ENCODE data around the gene TTBK2. TPM values are rescaled to one million over a fixed set of nuclear protein-coding genes. Genes with fewer than 3 reads are reported as not detected.
"Not testable (repeated sequence)": the region's sequence is repeated elsewhere in the genome, so short reads cannot be mapped to it uniquely, and the experiment has no call there.

The TTBK2 gene
- total RNA-seq, 4 donors from 2014 or later = 8.8 to 20.3 (median 16.2) TPM

GRCh38 chr15:42891569-42891968 lies 29.0 kb downstream of the TTBK2 start:
- DNase-seq (no peak), ATAC-seq (no peak)
- H3K27me3 ChIP-seq = no peaks in the 10 kb centered on the region
- in situ Hi-C loops (cut with MboI; ENCODE audit: low sequenced_read_pairs in 4 of 4) = no loop called here
- H3K36me3 ChIP-seq = no peaks in the 10 kb centered on the region
- H3K4me3 ChIP-seq = no peak overlapping the region
- H3K4me1 ChIP-seq = peaks cover 7 to 9% of the 10 kb centered on the region in 2 donors
- intact Hi-C loops (cut with DNase I; ENCODE audit: low total_unique reads) = no loop called here
- no peak overlapping the region for H3K27ac ChIP-seq
- TF ChIP-seq POLR2A (IDR thresholded peaks at IDR 0.05) (no peak), CTCF (IDR thresholded peaks at IDR 0.05 in 4 of 5, conservative IDR thresholded peaks at IDR 0.05 in 1 of 5) (no peak)
- no peaks in the 10 kb centered on the region for H3K9me3 ChIP-seq

DNA sequence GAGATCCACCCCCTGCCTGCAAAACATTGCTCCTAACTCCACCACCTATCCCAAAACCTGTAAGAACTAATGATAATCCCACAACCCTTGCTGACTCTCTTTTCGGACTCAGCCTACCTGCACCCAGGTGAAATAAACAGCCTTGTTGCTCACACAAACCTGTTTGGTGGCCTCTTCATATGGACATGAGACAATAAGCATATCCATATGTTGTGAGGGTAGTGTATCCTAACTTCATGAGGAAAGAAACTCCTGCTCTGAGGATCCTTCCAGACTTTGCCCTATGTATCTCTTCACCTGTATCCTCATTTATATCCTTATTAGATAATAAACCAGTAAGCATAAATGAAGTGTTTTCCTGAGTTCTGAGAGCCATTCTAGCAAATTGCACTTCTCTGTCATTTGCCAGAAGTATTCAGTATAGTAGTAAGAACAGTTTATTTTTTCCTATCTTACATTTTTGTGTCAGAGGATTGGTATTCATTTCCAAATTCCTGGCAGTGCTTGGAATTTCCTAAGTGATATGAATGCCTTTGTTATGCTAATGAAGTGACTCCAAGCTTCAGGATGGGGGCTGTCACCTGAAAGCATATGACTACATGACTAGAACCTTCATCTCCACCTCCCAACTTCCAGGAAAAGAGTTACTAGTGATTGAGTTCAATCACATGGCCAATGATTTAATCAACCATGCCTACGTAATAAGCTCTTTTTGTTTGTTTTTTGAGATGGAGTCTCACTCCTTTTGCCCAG lies 30.2 kb downstream of the TTBK2 start:
- DNase-seq (no peak), ATAC-seq (no peak)
- no peak overlapping the region for H3K4me3 ChIP-seq
- no peaks in the 10 kb centered on the region for H3K9me3 ChIP-seq
- H3K27me3 ChIP-seq = no peaks in the 10 kb centered on the region
- intact Hi-C loops (cut with DNase I; ENCODE audit: low total_unique reads) = no loop called here
- TF ChIP-seq POLR2A (IDR thresholded peaks at IDR 0.05) = no peak
- TF ChIP-seq CTCF (IDR thresholded peaks at IDR 0.05 in 4 of 5, conservative IDR thresholded peaks at IDR 0.05 in 1 of 5) = no peak
- H3K27ac ChIP-seq = no peak overlapping the region
- peaks cover 7 to 9% of the 10 kb centered on the region in 2 donors for H3K4me1 ChIP-seq
- H3K36me3 ChIP-seq = no peaks in the 10 kb centered on the region
- in situ Hi-C loops (cut with MboI; ENCODE audit: low sequenced_read_pairs in 4 of 4) = no loop called here

GRCh38 chr15:42887384-42887783 lies 33.2 kb downstream of the TTBK2 start:
- H3K4me1 ChIP-seq; H3K4me3 ChIP-seq; ATAC-seq; H3K9me3 ChIP-seq; H3K27ac ChIP-seq; intact Hi-C loops (cut with DNase I; ENCODE audit: low total_unique reads); H3K36me3 ChIP-seq; H3K27me3 ChIP-seq; DNase-seq; in situ Hi-C loops (cut with MboI; ENCODE audit: low sequenced_read_pairs in 4 of 4): not testable (repeated sequence)

- Histone ChIP-seq H3K36me3 (no peaks in the 10 kb centered on the region), H3K4me1 (no peaks in the 10 kb centered on the region), H3K4me3 (no peak overlapping the region), H3K27me3 (no peaks in the 10 kb centered on the region), H3K9me3 (peaks cover 0 to 9% (median 0%) of the 10 kb centered on the region in 3 donors), H3K27ac (no peak overlapping the region)
- ATAC-seq (no peak), DNase-seq (no peak)
- in situ Hi-C loops (cut with MboI; ENCODE audit: low sequenced_read_pairs in 4 of 4) (no loop called here), intact Hi-C loops (cut with DNase I; ENCODE audit: low total_unique reads) (no loop called here)
- TF ChIP-seq CTCF (IDR thresholded peaks at IDR 0.05 in 4 of 5, conservative IDR thresholded peaks at IDR 0.05 in 1 of 5) (no peak), POLR2A (IDR thresholded peaks at IDR 0.05) (no peak)
Observed at GRCh38 chr15:42880121-42880520, 40.5 kb downstream of the TTBK2 start.

DNA sequence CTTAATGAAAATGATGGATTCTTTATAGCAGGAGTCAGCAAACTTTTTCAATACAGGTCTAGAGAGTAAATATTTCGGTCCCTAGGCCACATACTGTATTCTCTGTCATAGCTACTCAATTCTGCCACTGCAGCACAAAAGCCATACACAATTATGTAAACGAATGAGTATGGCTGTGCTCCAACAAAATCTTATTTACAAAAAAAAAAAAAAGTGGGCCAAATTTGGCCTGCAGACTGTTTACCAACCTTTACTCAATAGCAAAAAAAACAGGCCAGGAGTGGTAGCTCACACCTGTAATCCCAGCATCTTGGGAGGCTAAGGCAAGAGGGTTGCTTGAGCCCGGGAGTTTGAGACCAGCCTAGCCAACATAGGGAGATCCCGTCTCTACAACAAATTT lies 41.1 kb downstream of the TTBK2 start:
- ATAC-seq (no peak), DNase-seq (no peak)
- Histone ChIP-seq H3K4me1 (no peaks in the 10 kb centered on the region), H3K27me3 (no peaks in the 10 kb centered on the region), H3K4me3 (no peak overlapping the region), H3K27ac (no peak overlapping the region), H3K9me3 (peaks cover 0 to 9% (median 0%) of the 10 kb centered on the region in 3 donors), H3K36me3 (no peaks in the 10 kb centered on the region)
- intact Hi-C loops (cut with DNase I; ENCODE audit: low total_unique reads) (no loop called here), in situ Hi-C loops (cut with MboI; ENCODE audit: low sequenced_read_pairs in 4 of 4) (no loop called here)
- TF ChIP-seq POLR2A (IDR thresholded peaks at IDR 0.05) = no peak
- no peak for TF ChIP-seq CTCF (IDR thresholded peaks at IDR 0.05 in 4 of 5, conservative IDR thresholded peaks at IDR 0.05 in 1 of 5)

All from gastrocnemius medialis (tissue), 4 donors.